GM23338 (cell line): ENCODE data around the gene CRYAA. TPM values are rescaled to one million over a fixed set of nuclear protein-coding genes. Genes with fewer than 3 reads are reported as not detected.

Source experiments
- ATAC-seq: fragments of 200-7000 bp; cut with Tn5 transposase; 3 replicates; pipeline ENCODE4 v1.9.1; 2020
- DNase-seq: peaks from one replicate; pipeline ENCODE4 v3.0.0-alpha.2; 2015; ENCODE audit warnings: low spot score
- H2AFZ ChIP-seq: fragments of 200-600 bp; sonication (generic); 2 replicates; pipeline ENCODE4 v1.8.0; 2016; ENCODE audit warnings: antibody characterized with exemption, mild to moderate bottlenecking, moderate library complexity
- H3F3A ChIP-seq: fragments of 200-600 bp; sonication (generic); replicated peaks from 2 replicates; pipeline ENCODE4 v1.8.0; 2017; ENCODE audit warnings: antibody characterized with exemption, mixed run types, low read depth
- H3K27ac ChIP-seq: fragments of 200-600 bp; sonication (generic); 2 replicates; pipeline ENCODE4 v1.6.1; 2016; ENCODE audit warnings: low read depth
- H3K27me3 ChIP-seq: fragments of 200-600 bp; sonication (generic); 2 replicates; pipeline ENCODE4 v1.8.0; 2016; ENCODE audit warnings: mild to moderate bottlenecking, mixed run types, moderate library complexity; ENCODE audit not compliant: insufficient read depth
- H3K36me3 ChIP-seq: fragments of 200-600 bp; sonication (generic); 2 replicates; pipeline ENCODE4 v1.8.0; 2016; ENCODE audit warnings: mild to moderate bottlenecking; ENCODE audit not compliant: insufficient read depth
- H3K4me1 ChIP-seq: fragments of 200-600 bp; sonication (generic); 2 replicates; pipeline ENCODE4 v1.8.0; 2016; ENCODE audit warnings: mild to moderate bottlenecking, moderate library complexity; ENCODE audit not compliant: insufficient read depth
- H3K4me2 ChIP-seq: fragments of 200-600 bp; sonication (generic); 2 replicates; pipeline ENCODE4 v1.7.1; 2017; ENCODE audit warnings: mixed run types
- H3K4me3 ChIP-seq: fragments of 200-600 bp; sonication (generic); 2 replicates; pipeline ENCODE4 v1.6.1; 2016; ENCODE audit warnings: mixed run types
- H3K79me2 ChIP-seq: fragments of 200-600 bp; sonication (generic); replicated peaks from 2 replicates; pipeline ENCODE4 v1.8.0; 2017; ENCODE audit warnings: mild to moderate bottlenecking; ENCODE audit not compliant: insufficient read depth
- H3K9me2 ChIP-seq: fragments of 200-600 bp; sonication (generic); 2 replicates; pipeline ENCODE4 v1.8.0; 2017; ENCODE audit not compliant: insufficient read depth
- H4K20me1 ChIP-seq: fragments of 200-600 bp; sonication (generic); replicated peaks from 2 replicates; pipeline ENCODE4 v1.8.0; 2017; ENCODE audit warnings: mild to moderate bottlenecking; ENCODE audit not compliant: insufficient read depth
- H3K27ac Mint-ChIP-seq: 2 replicates; pipeline ENCODE4 v1.8.0; 2020; ENCODE audit warnings: inconsistent platforms, mild to moderate bottlenecking, moderate library complexity, mixed read lengths
- H3K27me3 Mint-ChIP-seq: 3 replicates; pipeline ENCODE4 v1.8.0; 2022; ENCODE audit warnings: low read depth, mild to moderate bottlenecking, moderate library complexity, mixed read lengths, inconsistent platforms; ENCODE audit not compliant: insufficient read depth, poor library complexity
- H3K36me3 Mint-ChIP-seq: 3 replicates; pipeline ENCODE4 v1.8.0; 2021; ENCODE audit warnings: low read depth, mild to moderate bottlenecking, inconsistent platforms, moderate library complexity, mixed read lengths
- H3K4me1 Mint-ChIP-seq: 3 replicates; pipeline ENCODE4 v1.8.0; 2020; ENCODE audit warnings: mild to moderate bottlenecking, inconsistent platforms, mixed read lengths
- H3K4me3 Mint-ChIP-seq: 3 replicates; pipeline ENCODE4 v1.8.0; 2021; ENCODE audit warnings: moderate library complexity, mild to moderate bottlenecking, inconsistent platforms, mixed read lengths
- H3K9me3 Mint-ChIP-seq: 3 replicates; pipeline ENCODE4 v1.8.0; 2020; ENCODE audit warnings: moderate library complexity, mild to moderate bottlenecking, inconsistent platforms, mixed read lengths
- CREB1 ChIP-seq: fragments of 250-450 bp; sonication (Bioruptor Pico); IDR thresholded peaks from 2 replicates; pipeline ENCODE4 v1.5.0; 2020; ENCODE audit warnings: low read depth, mild to moderate bottlenecking, moderate library complexity
- CTCF ChIP-seq, 2 experiments: fragments of 200-600 bp in 1 of 2; sonication (generic) in 1 of 2; conservative IDR thresholded peaks; 2 replicates each; pipeline versions ENCODE4 v1.5.1 to v1.6.1; 2016 to 2017; ENCODE audit warnings: antibody characterized with exemption in 2 of 2, low read depth in 2 of 2, mild to moderate bottlenecking in 2 of 2, moderate library complexity in 1 of 2
- ETS1 ChIP-seq: IDR thresholded peaks from 2 replicates; pipeline ENCODE4 v1.6.1; 2016; ENCODE audit warnings: antibody characterized with exemption
- EZH2 ChIP-seq: fragments of 200-600 bp; sonication (generic); IDR thresholded peaks from one replicate; pipeline ENCODE4 v1.8.0; 2017; ENCODE audit warnings: antibody characterized with exemption, mild to moderate bottlenecking, low read depth; ENCODE audit not compliant: unreplicated experiment
- EZH2phosphoT487 ChIP-seq: fragments of 200-600 bp; sonication (generic); IDR thresholded peaks from one replicate; pipeline ENCODE4 v1.8.1; 2018; ENCODE audit warnings: antibody characterized with exemption; ENCODE audit not compliant: unreplicated experiment
- JUNB ChIP-seq: IDR thresholded peaks from one replicate; pipeline ENCODE4 v1.6.1; 2016; ENCODE audit warnings: antibody characterized with exemption; ENCODE audit not compliant: unreplicated experiment
- NANOG ChIP-seq: IDR thresholded peaks from 2 replicates; pipeline ENCODE4 v1.6.1; 2016; ENCODE audit warnings: antibody characterized with exemption, borderline replicate concordance
- POLR2AphosphoS5 ChIP-seq: IDR thresholded peaks from 2 replicates; pipeline ENCODE4 v1.6.1; 2016; ENCODE audit warnings: antibody characterized with exemption, low read depth
- REST ChIP-seq: IDR thresholded peaks from one replicate; pipeline ENCODE4 v1.6.1; 2018; ENCODE audit warnings: antibody characterized with exemption; ENCODE audit not compliant: unreplicated experiment
- STAT1 ChIP-seq: IDR thresholded peaks from one replicate; pipeline ENCODE4 v1.6.1; 2016; ENCODE audit warnings: antibody characterized with exemption; ENCODE audit not compliant: unreplicated experiment
- ZNF114 ChIP-seq: fragments of 250-450 bp; sonication (Bioruptor Pico); IDR thresholded peaks from 2 replicates; pipeline ENCODE4 v1.5.0; 2020; ENCODE audit warnings: mild to moderate bottlenecking, moderate library complexity
- ZNF331 ChIP-seq: fragments of 250-450 bp; sonication (Bioruptor Pico); IDR thresholded peaks from 2 replicates; pipeline ENCODE4 v1.5.0; 2020; ENCODE audit warnings: low read depth, mild to moderate bottlenecking, moderate library complexity
- ZNF462 ChIP-seq: fragments of 250-450 bp; sonication (Bioruptor Pico); IDR thresholded peaks from 2 replicates; pipeline ENCODE4 v1.5.0; 2020; ENCODE audit warnings: mild to moderate bottlenecking, moderate library complexity
- polyA plus RNA-seq: library from polyadenylated mRNA; unstranded; fragments of >200 nt; fragmentation: Nextera tagmentation; extraction: Ambion mirVana; gene quantifications from 2 replicates; pipeline ENCODE4 v1.2.1, GENCODE V29; 2016
- total RNA-seq: library from RNA; depleted of rRNA; stranded (reverse); fragments of >200 nt; shearing (Covaris generic); gene quantifications from 2 replicates; pipeline ENCODE4 v1.2.3, GENCODE V29; 2014

The CRYAA gene
- total and polyA plus RNA-seq, 2 experiments from 2014 or later = not detected

GRCh38 chr21:43204638-43205037, 35.8 kb downstream of the CRYAA start:
- ATAC-seq (no peak), DNase-seq (no peak)
- Histone ChIP-seq H3K27me3 (no peaks in the 10 kb centered on the region), H3F3A (no peaks in the 10 kb centered on the region), H3K9me2 (no peaks in the 10 kb centered on the region), H3K79me2 (no peaks in the 10 kb centered on the region), H3K36me3 (no peaks in the 10 kb centered on the region), H3K27ac (no peak overlapping the region), H3K4me3 (no peak overlapping the region), H2AFZ (no peak overlapping the region), H4K20me1 (no peaks in the 10 kb centered on the region), H3K4me1 (no peaks in the 10 kb centered on the region), H3K4me2 (no peak overlapping the region)
- no peak for TF ChIP-seq ZNF462 (CRISPR knock-in tag)
- TF ChIP-seq STAT1 = no peak
- no peak for TF ChIP-seq CREB1 (CRISPR knock-in tag)
- no peak for TF ChIP-seq REST
- TF ChIP-seq CTCF (conservative IDR thresholded peaks at IDR 0.05; ENCODE audit: low read depth in 2 of 2) = no peak
- no peak for TF ChIP-seq EZH2phosphoT487
- TF ChIP-seq ZNF331 = no peak
- TF ChIP-seq NANOG = no peak
- TF ChIP-seq POLR2AphosphoS5 = no peak
- no peak for TF ChIP-seq ZNF114 (CRISPR knock-in tag)
- no peak for TF ChIP-seq ETS1
- TF ChIP-seq JUNB = no peak
- no peak for TF ChIP-seq EZH2
- H3K27me3 Mint-ChIP-seq = peaks cover 7% of the 10 kb centered on the region
- H3K27ac Mint-ChIP-seq = no peak overlapping the region
- no peak overlapping the region for H3K4me3 Mint-ChIP-seq
- peaks cover 7% of the 10 kb centered on the region for H3K4me1 Mint-ChIP-seq
- peaks cover 7% of the 10 kb centered on the region; the same call in 2 of the 3 replicates for H3K36me3 Mint-ChIP-seq
- peaks cover 15% of the 10 kb centered on the region for H3K9me3 Mint-ChIP-seq
